CD4-positive, alpha-beta T cell treated with Interleukin-17A for 4 hours (primary cell): ENCODE measurements around the gene PDE3A.

ENCODE experiments used
- DNase-seq: peaks from one replicate; pipeline ENCODE4 v3.0.0-alpha.2; 2020; ENCODE audit warnings: mixed read lengths

PDE3A gene

GRCh38 chr12:20463913-20464524, 95.7 kb downstream of the PDE3A start:
- no peak for DNase-seq

- DNase-seq: no peak
Measured at GRCh38 chr12:20469300-20469699, 101.0 kb downstream of the PDE3A start.

GRCh38 chr12:20469756-20470155, 101.4 kb downstream of the PDE3A start:
- no peak for DNase-seq

GRCh38 chr12:20472102-20472782, 103.9 kb downstream of the PDE3A start:
- DNase-seq: no peak

GRCh38 chr12:20473133-20473532, 104.8 kb downstream of the PDE3A start:
- DNase-seq: no peak

- DNase-seq: no peak
Measured at GRCh38 chr12:20474016-20474415, 105.7 kb downstream of the PDE3A start.

- no peak for DNase-seq
Measured at GRCh38 chr12:20474443-20474842, 106.1 kb downstream of the PDE3A start.

GRCh38 chr12:20475542-20475941, 107.2 kb downstream of the PDE3A start:
- DNase-seq: no peak

GRCh38 chr12:20476551-20476950, 108.2 kb downstream of the PDE3A start:
- no peak for DNase-seq

GRCh38 chr12:20477255-20477654, 108.9 kb downstream of the PDE3A start:
- no peak for DNase-seq

- DNase-seq: no peak
Measured at GRCh38 chr12:20477672-20478071, 109.3 kb downstream of the PDE3A start.

GRCh38 chr12:20482491-20483054, 114.2 kb downstream of the PDE3A start:
- DNase-seq: no peak

GRCh38 chr12:20483776-20484175, 115.4 kb downstream of the PDE3A start:
- DNase-seq: no peak

- no peak for DNase-seq
Measured at GRCh38 chr12:20486233-20486632, 117.9 kb downstream of the PDE3A start.

GRCh38 chr12:20487519-20487918, 119.2 kb downstream of the PDE3A start:
- DNase-seq: no peak

GRCh38 chr12:20489645-20490044, 121.3 kb downstream of the PDE3A start:
- no peak for DNase-seq

GRCh38 chr12:20490213-20490612, 121.9 kb downstream of the PDE3A start:
- no peak for DNase-seq

- no peak for DNase-seq
Measured at GRCh38 chr12:20491290-20491689, 123.0 kb downstream of the PDE3A start.

- no peak for DNase-seq
Measured at GRCh38 chr12:20492251-20492760, 124.0 kb downstream of the PDE3A start.

GRCh38 chr12:20493934-20494333, 125.6 kb downstream of the PDE3A start:
- no peak for DNase-seq

- no peak for DNase-seq
Measured at GRCh38 chr12:20494851-20495250, 126.5 kb downstream of the PDE3A start.

GRCh38 chr12:20495997-20496396, 127.7 kb downstream of the PDE3A start:
- no peak for DNase-seq

GRCh38 chr12:20497707-20498106, 129.4 kb downstream of the PDE3A start:
- DNase-seq: no peak

GRCh38 chr12:20501958-20502357, 133.6 kb downstream of the PDE3A start:
- no peak for DNase-seq
